ENCODE results near the gene NRTN.

The NRTN gene

DNA sequence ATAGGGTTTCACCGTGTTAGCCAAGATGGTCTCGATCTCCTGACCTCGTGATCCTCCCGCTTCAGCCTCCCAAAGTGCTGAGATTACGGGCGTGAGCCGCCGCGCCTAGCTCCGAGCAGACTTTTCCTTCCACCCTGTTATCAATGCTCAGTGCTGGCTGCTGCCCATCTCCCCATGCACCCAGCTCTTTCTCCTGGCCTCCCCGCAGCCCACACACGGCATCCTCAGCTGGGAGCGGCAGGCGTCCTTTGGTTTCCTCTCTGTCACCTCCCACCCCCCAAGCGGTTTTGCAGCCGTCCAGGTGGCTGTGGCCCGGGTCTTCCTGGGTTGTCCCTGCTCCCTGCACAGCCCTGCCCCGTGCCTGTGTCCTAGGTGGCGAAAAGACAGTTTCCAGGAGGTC lies 32.5 kb upstream of the NRTN start:
- no peak overlapping the region for H2AK5ac ChIP-seq (ENCODE audit: low read length)
- H3K9me3 ChIP-seq (ENCODE audit: insufficient read depth, low read depth, low read length): no peaks in the 10 kb centered on the region
- H2BK5ac ChIP-seq (ENCODE audit: low read depth, low read length, poor library complexity): no peak overlapping the region
- H3K4me3 ChIP-seq (ENCODE audit: low read depth, low read length): peak overlapping the region; percentile 23
- no peak overlapping the region for H3K14ac ChIP-seq (ENCODE audit: low read length)
- WGBS (ENCODE audit: extremely low coverage, insufficient coverage, insufficient read length): no CpG with 5 or more reads among the region's 19 CpGs
- no peak overlapping the region for H3K4ac ChIP-seq (ENCODE audit: low read depth, low read length)
- no peak overlapping the region for H3K9ac ChIP-seq (ENCODE audit: low read length)
- H4K91ac ChIP-seq (ENCODE audit: low read depth, low read length): no peak overlapping the region
- no peaks in the 10 kb centered on the region for H3K4me1 ChIP-seq (ENCODE audit: control insufficient read depth in 1 of 2, insufficient read depth in 2 of 2, low read length in 2 of 2)
- H3K27ac ChIP-seq (ENCODE audit: low read depth, low read length): no peak overlapping the region
- no peaks in the 10 kb centered on the region for H3K79me1 ChIP-seq (ENCODE audit: low read length)
- no peak for DNase-seq
- no peak overlapping the region for H2BK12ac ChIP-seq (ENCODE audit: low read length)
- H2BK120ac ChIP-seq (ENCODE audit: insufficient read depth, low read length, poor library complexity): no peak overlapping the region
- no peaks in the 10 kb centered on the region for H3K36me3 ChIP-seq (ENCODE audit: control insufficient read depth in 1 of 2, insufficient read depth in 2 of 2, low read length in 2 of 2)
- H3K18ac ChIP-seq (ENCODE audit: low read length): no peak overlapping the region
- H3K27me3 ChIP-seq (ENCODE audit: insufficient read depth, low read length): no peaks in the 10 kb centered on the region
- H3K4me2 ChIP-seq (ENCODE audit: low read length): no peak overlapping the region
- no peak overlapping the region for H4K8ac ChIP-seq (ENCODE audit: low read depth, low read length)
- H4K12ac ChIP-seq (ENCODE audit: low read depth, low read length): no peak overlapping the region
- H2AFZ ChIP-seq (ENCODE audit: insufficient read depth, low read length, poor library complexity): no peak overlapping the region
- no peak overlapping the region for H3K23ac ChIP-seq (ENCODE audit: low read length)
- no peaks in the 10 kb centered on the region for H3K79me2 ChIP-seq (ENCODE audit: control insufficient read depth, insufficient read depth, low read length, poor library complexity)

DNA sequence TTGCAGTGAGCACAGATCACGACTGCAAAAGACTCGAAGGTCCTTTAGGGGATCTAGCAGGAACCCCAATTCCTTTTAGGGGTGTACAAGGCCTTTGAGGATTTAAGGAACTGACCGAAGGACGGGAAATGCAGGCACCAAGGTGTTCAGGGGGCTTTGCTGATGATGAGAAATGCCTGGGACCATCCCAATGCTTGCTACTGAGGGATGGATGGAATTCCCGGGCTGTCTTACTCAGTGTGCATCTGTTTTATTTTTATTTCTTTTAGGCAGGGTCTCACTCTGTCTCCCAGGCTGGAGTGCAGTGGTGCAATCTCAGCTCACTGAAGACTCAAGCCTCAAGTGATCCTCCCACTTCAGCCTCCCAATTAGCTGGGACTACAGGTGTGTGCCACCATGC lies 31.6 kb upstream of the NRTN start:
- Histone ChIP-seq H3K23ac (ENCODE audit: low read length) (no peak overlapping the region), H2BK12ac (ENCODE audit: low read length) (no peak overlapping the region), H2BK5ac (ENCODE audit: low read depth, low read length, poor library complexity) (no peak overlapping the region), H3K79me2 (ENCODE audit: control insufficient read depth, insufficient read depth, low read length, poor library complexity) (no peaks in the 10 kb centered on the region), H2BK120ac (ENCODE audit: insufficient read depth, low read length, poor library complexity) (no peak overlapping the region), H4K8ac (ENCODE audit: low read depth, low read length) (peak overlapping the region; percentile 33), H3K9ac (ENCODE audit: low read length) (no peak overlapping the region), H3K9me3 (ENCODE audit: insufficient read depth, low read depth, low read length) (peaks cover under 1% of the 10 kb centered on the region), H3K79me1 (ENCODE audit: low read length) (no peaks in the 10 kb centered on the region), H3K4ac (ENCODE audit: low read depth, low read length) (peak overlapping the region; percentile 33), H3K4me3 (ENCODE audit: low read depth, low read length) (no peak overlapping the region), H3K27me3 (ENCODE audit: insufficient read depth, low read length) (peaks cover under 1% of the 10 kb centered on the region), H4K12ac (ENCODE audit: low read depth, low read length) (no peak overlapping the region), H3K18ac (ENCODE audit: low read length) (no peak overlapping the region), H3K27ac (ENCODE audit: low read depth, low read length) (no peak overlapping the region), H3K4me1 (ENCODE audit: control insufficient read depth in 1 of 2, insufficient read depth in 2 of 2, low read length in 2 of 2) (no peaks in the 10 kb centered on the region), H3K14ac (ENCODE audit: low read length) (no peak overlapping the region), H2AK5ac (ENCODE audit: low read length) (no peak overlapping the region), H2AFZ (ENCODE audit: insufficient read depth, low read length, poor library complexity) (no peak overlapping the region), H3K4me2 (ENCODE audit: low read length) (no peak overlapping the region), H4K91ac (ENCODE audit: low read depth, low read length) (peak overlapping the region; percentile 47), H3K36me3 (ENCODE audit: control insufficient read depth in 1 of 2, insufficient read depth in 2 of 2, low read length in 2 of 2) (no peaks in the 10 kb centered on the region)
- no CpG with 5 or more reads among the region's 5 CpGs for WGBS (ENCODE audit: extremely low coverage, insufficient coverage, insufficient read length)
- DNase-seq: no peak

DNA sequence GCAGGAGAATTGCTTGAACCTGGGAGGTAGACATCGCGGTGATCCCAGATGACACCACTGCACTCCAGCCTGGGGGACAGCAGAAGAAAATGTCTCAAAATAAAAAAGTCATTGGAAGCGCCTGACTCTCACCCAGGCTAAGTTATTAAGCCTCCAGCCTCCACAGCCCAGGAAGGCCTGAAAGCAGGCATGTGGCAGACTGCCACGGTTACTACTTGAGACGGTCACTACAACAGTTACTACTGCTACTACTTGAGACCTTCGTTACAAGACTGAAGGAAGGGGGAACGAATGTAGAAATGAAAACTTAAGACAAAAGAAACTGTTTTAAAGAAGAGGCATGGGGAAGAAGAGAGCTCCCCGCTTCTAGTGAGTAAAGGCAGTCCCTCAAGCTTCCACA lies 29.9 kb upstream of the NRTN start:
- Histone ChIP-seq H3K18ac (ENCODE audit: low read length) (no peak overlapping the region), H4K8ac (ENCODE audit: low read depth, low read length) (no peak overlapping the region), H3K9ac (ENCODE audit: low read length) (no peak overlapping the region), H3K79me2 (ENCODE audit: control insufficient read depth, insufficient read depth, low read length, poor library complexity) (no peaks in the 10 kb centered on the region), H3K4ac (ENCODE audit: low read depth, low read length) (no peak overlapping the region), H2BK5ac (ENCODE audit: low read depth, low read length, poor library complexity) (no peak overlapping the region), H2BK12ac (ENCODE audit: low read length) (no peak overlapping the region), H3K23ac (ENCODE audit: low read length) (no peak overlapping the region), H3K4me2 (ENCODE audit: low read length) (no peak overlapping the region), H2AK5ac (ENCODE audit: low read length) (no peak overlapping the region), H3K27ac (ENCODE audit: low read depth, low read length) (no peak overlapping the region), H3K79me1 (ENCODE audit: low read length) (no peaks in the 10 kb centered on the region), H3K9me3 (ENCODE audit: insufficient read depth, low read depth, low read length) (peaks cover 2% of the 10 kb centered on the region), H2BK120ac (ENCODE audit: insufficient read depth, low read length, poor library complexity) (no peak overlapping the region), H3K4me1 (ENCODE audit: control insufficient read depth in 1 of 2, insufficient read depth in 2 of 2, low read length in 2 of 2) (no peaks in the 10 kb centered on the region), H3K27me3 (ENCODE audit: insufficient read depth, low read length) (peaks cover 2% of the 10 kb centered on the region), H3K14ac (ENCODE audit: low read length) (no peak overlapping the region), H2AFZ (ENCODE audit: insufficient read depth, low read length, poor library complexity) (no peak overlapping the region), H4K91ac (ENCODE audit: low read depth, low read length) (no peak overlapping the region), H4K12ac (ENCODE audit: low read depth, low read length) (no peak overlapping the region), H3K4me3 (ENCODE audit: low read depth, low read length) (no peak overlapping the region), H3K36me3 (ENCODE audit: control insufficient read depth in 1 of 2, insufficient read depth in 2 of 2, low read length in 2 of 2) (no peaks in the 10 kb centered on the region)
- DNase-seq: no peak
- no CpG with 5 or more reads among the region's 8 CpGs for WGBS (ENCODE audit: extremely low coverage, insufficient coverage, insufficient read length)

DNA sequence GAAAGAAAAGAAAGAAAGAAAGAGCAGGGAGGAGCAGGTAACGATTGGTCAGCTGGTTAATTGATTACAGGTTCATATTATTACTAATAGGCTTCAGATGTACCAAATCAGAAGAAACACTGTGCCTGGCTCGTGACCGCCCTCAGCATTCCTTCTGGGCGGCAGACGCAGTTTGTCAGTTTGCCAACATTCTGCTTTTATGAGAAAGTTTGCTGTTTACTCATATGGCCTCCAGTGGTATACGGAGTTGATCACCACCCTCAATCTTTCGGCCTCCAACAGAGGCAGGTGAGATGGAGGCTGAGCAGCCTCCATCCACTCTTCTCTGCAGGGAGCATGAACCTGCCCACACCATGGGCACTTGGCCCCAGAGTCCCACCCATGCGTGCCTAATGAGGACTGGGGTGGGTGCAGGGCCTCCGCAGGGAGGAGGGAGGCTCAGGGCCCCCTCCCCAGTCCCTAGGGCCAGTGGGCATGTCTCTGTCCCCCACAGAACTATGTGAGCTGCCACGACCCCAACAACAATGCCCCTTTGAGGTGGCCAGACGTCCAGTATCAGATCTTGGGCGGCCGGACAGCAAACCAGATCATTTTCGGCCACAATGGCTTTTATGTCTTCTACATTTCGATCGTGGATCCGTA lies 29.1 kb upstream of the NRTN start:
- Histone ChIP-seq H2BK12ac (ENCODE audit: low read length) (no peak overlapping the region), H3K79me2 (ENCODE audit: control insufficient read depth, insufficient read depth, low read length, poor library complexity) (no peaks in the 10 kb centered on the region), H3K27ac (ENCODE audit: low read depth, low read length) (no peak overlapping the region), H2BK5ac (ENCODE audit: low read depth, low read length, poor library complexity) (no peak overlapping the region), H3K4me1 (ENCODE audit: control insufficient read depth in 1 of 2, insufficient read depth in 2 of 2, low read length in 2 of 2) (no peaks in the 10 kb centered on the region), H4K12ac (ENCODE audit: low read depth, low read length) (no peak overlapping the region), H3K27me3 (ENCODE audit: insufficient read depth, low read length) (peaks cover 2% of the 10 kb centered on the region), H4K8ac (ENCODE audit: low read depth, low read length) (no peak overlapping the region), H3K4ac (ENCODE audit: low read depth, low read length) (no peak overlapping the region), H3K36me3 (ENCODE audit: control insufficient read depth in 1 of 2, insufficient read depth in 2 of 2, low read length in 2 of 2) (no peaks in the 10 kb centered on the region), H2BK120ac (ENCODE audit: insufficient read depth, low read length, poor library complexity) (no peak overlapping the region), H3K4me3 (ENCODE audit: low read depth, low read length) (no peak overlapping the region), H3K79me1 (ENCODE audit: low read length) (no peaks in the 10 kb centered on the region), H2AK5ac (ENCODE audit: low read length) (no peak overlapping the region), H3K18ac (ENCODE audit: low read length) (no peak overlapping the region), H3K23ac (ENCODE audit: low read length) (no peak overlapping the region), H3K14ac (ENCODE audit: low read length) (no peak overlapping the region), H3K9me3 (ENCODE audit: insufficient read depth, low read depth, low read length) (peaks cover 2% of the 10 kb centered on the region), H3K4me2 (ENCODE audit: low read length) (no peak overlapping the region), H4K91ac (ENCODE audit: low read depth, low read length) (no peak overlapping the region), H2AFZ (ENCODE audit: insufficient read depth, low read length, poor library complexity) (no peak overlapping the region), H3K9ac (ENCODE audit: low read length) (no peak overlapping the region)
- no CpG with 5 or more reads among the region's 17 CpGs for WGBS (ENCODE audit: extremely low coverage, insufficient coverage, insufficient read length)
- peak; percentile 41 to 75 for DNase-seq
